Liver (tissue), 9 donors: ENCODE data around the gene NUDCD2. TPM values are rescaled to one million over a fixed set of nuclear protein-coding genes. Genes with fewer than 3 reads are reported as not detected.

ENCODE experiments used
- DNase-seq: peaks from one replicate; pipeline ENCODE4 v3.0.0-alpha.2; 2017; ENCODE audit warnings: low spot score
- H3K27ac ChIP-seq, 2 donors: one replicate each; pipeline ENCODE4 v1.7.0; 2013; ENCODE audit warnings: inconsistent platforms in 2 of 2, low read length in 2 of 2, control low read depth in 1 of 2, low read depth in 1 of 2, mild to moderate bottlenecking in 1 of 2
- H3K27me3 ChIP-seq, 4 donors: one replicate each; pipeline versions ENCODE4 v1.6.1 to v1.7.0; 2013; ENCODE audit warnings: low read length in 3 of 4, inconsistent platforms in 1 of 4, mild to moderate bottlenecking in 1 of 4, moderate library complexity in 1 of 4; ENCODE audit not compliant: control insufficient read depth in 4 of 4, insufficient read depth in 4 of 4
- H3K36me3 ChIP-seq, 4 donors: one replicate each; pipeline versions ENCODE4 v1.6.1 to v1.7.0; 2013; ENCODE audit warnings: low read length in 3 of 4, mild to moderate bottlenecking in 3 of 4, low read depth in 1 of 4, moderate library complexity in 1 of 4; ENCODE audit not compliant: control insufficient read depth in 4 of 4, insufficient read depth in 3 of 4
- H3K4me1 ChIP-seq, 4 donors: one replicate each; pipeline versions ENCODE4 v1.6.1 to v1.7.0; 2013; ENCODE audit warnings: low read length in 3 of 4, mild to moderate bottlenecking in 3 of 4, moderate library complexity in 1 of 4; ENCODE audit not compliant: control insufficient read depth in 4 of 4, insufficient read depth in 4 of 4
- H3K4me3 ChIP-seq, 3 donors: one replicate each; pipeline versions ENCODE4 v1.6.1 to v1.7.0; 2013; ENCODE audit warnings: low read length in 3 of 3, control low read depth in 1 of 3, low read depth in 1 of 3, mild to moderate bottlenecking in 1 of 3
- H3K9ac ChIP-seq, 2 donors: one replicate each; pipeline ENCODE4 v1.7.0; 2013; ENCODE audit warnings: low read length in 2 of 2, mild to moderate bottlenecking in 2 of 2, moderate library complexity in 2 of 2, control low read depth in 1 of 2, low read depth in 1 of 2
- H3K9me3 ChIP-seq, 4 donors: one replicate each; pipeline versions ENCODE4 v1.6.1 to v1.7.0; 2013; ENCODE audit warnings: low read length in 3 of 4; ENCODE audit not compliant: control insufficient read depth in 4 of 4
- ATF3 ChIP-seq: IDR thresholded peaks from 2 replicates; pipeline ENCODE4 v1.6.1; 2016; ENCODE audit warnings: antibody characterized with exemption
- CTCF ChIP-seq: fragments of 150-350 bp; IDR thresholded peaks from 2 replicates; pipeline ENCODE4 v1.5.1; 2017; ENCODE audit warnings: improper control_type of control experiment, low read depth, low read length; ENCODE audit not compliant: missing input control
- EGR1 ChIP-seq, 2 donors: IDR thresholded peaks; 2 replicates each; pipeline ENCODE4 v1.6.1; 2016 to 2018; ENCODE audit warnings: antibody characterized with exemption in 2 of 2, low read depth in 2 of 2
- FOXA1 ChIP-seq: IDR thresholded peaks from 2 replicates; pipeline ENCODE4 v1.6.1; 2016; ENCODE audit warnings: antibody characterized with exemption
- FOXA2 ChIP-seq: IDR thresholded peaks from 2 replicates; pipeline ENCODE4 v1.6.1; 2016; ENCODE audit warnings: antibody characterized with exemption
- GABPA ChIP-seq, 2 donors: IDR thresholded peaks in 1 of 2; conservative IDR thresholded peaks in 1 of 2; 2 replicates each; pipeline ENCODE4 v1.6.1; 2016; ENCODE audit warnings: antibody characterized with exemption in 2 of 2, mild to moderate bottlenecking in 1 of 2, moderate library complexity in 1 of 2
- HNF4A ChIP-seq, 2 donors: conservative IDR thresholded peaks; 2 replicates each; pipeline ENCODE4 v1.6.1; 2016; ENCODE audit warnings: antibody characterized with exemption in 2 of 2, mild to moderate bottlenecking in 2 of 2
- HNF4G ChIP-seq: IDR thresholded peaks from 2 replicates; pipeline ENCODE4 v1.6.1; 2016; ENCODE audit warnings: antibody characterized with exemption
- JUND ChIP-seq, 2 donors: IDR thresholded peaks; 2 replicates each; pipeline ENCODE4 v1.6.1; 2016; ENCODE audit warnings: antibody characterized with exemption in 2 of 2
- MAX ChIP-seq: IDR thresholded peaks from 2 replicates; pipeline ENCODE4 v1.6.1; 2016; ENCODE audit warnings: antibody characterized with exemption
- NR2F2 ChIP-seq: IDR thresholded peaks from 2 replicates; pipeline ENCODE4 v1.6.1; 2016; ENCODE audit warnings: antibody characterized with exemption
- RAD21 ChIP-seq, 2 donors: IDR thresholded peaks; 2 replicates each; pipeline ENCODE4 v1.6.1; 2016; ENCODE audit warnings: antibody characterized with exemption in 2 of 2, mild to moderate bottlenecking in 2 of 2
- RXRA ChIP-seq, 2 donors: IDR thresholded peaks; 2 replicates each; pipeline ENCODE4 v1.6.1; 2017 to 2018; ENCODE audit warnings: antibody characterized with exemption in 2 of 2, mild to moderate bottlenecking in 1 of 2
- SP1 ChIP-seq: IDR thresholded peaks from 2 replicates; pipeline ENCODE4 v1.6.1; 2018; ENCODE audit warnings: antibody characterized with exemption, mild to moderate bottlenecking
- TAF1 ChIP-seq: conservative IDR thresholded peaks from 2 replicates; pipeline ENCODE4 v1.6.1; 2016; ENCODE audit warnings: antibody characterized with exemption, mild to moderate bottlenecking
- YY1 ChIP-seq: IDR thresholded peaks from 2 replicates; pipeline ENCODE4 v1.6.1; 2016; ENCODE audit warnings: antibody characterized with exemption, mild to moderate bottlenecking
- WGBS: extraction: QIAGEN DNeasy Blood & Tissue Kit; methylation state at CpG from one replicate; pipeline ENCODE4 v1.1.7; 2013; 5-methylcytosine and 5-hydroxymethylcytosine counted together
- polyA plus RNA-seq, 2 donors: library from polyadenylated mRNA; stranded (reverse) in 1 of 2; unstranded in 1 of 2; fragments of 200-250 nt in 1 of 2; fragments of >200 nt in 1 of 2; fragmentation: Nextera tagmentation in 1 of 2; extraction: Ambion mirVana in 1 of 2; gene quantifications; one replicate each; pipeline versions ENCODE4 v1.2.1 to v1.2.3, GENCODE V29; 2013 to 2015
- total RNA-seq, 2 donors: library from RNA; depleted of rRNA; stranded (reverse); fragments of >200 nt; gene quantifications; one replicate each; pipeline ENCODE4 v1.2.3, GENCODE V29; 2014
- TF ChIP-seq, protein P1 (sequence below): IDR thresholded peaks from 2 replicates; pipeline ENCODE4 v1.6.1; 2016; ENCODE audit warnings: antibody characterized with exemption
- TF ChIP-seq, protein P2 (sequence below): IDR thresholded peaks from 2 replicates; pipeline ENCODE4 v1.6.1; 2016; ENCODE audit warnings: antibody characterized with exemption, mild to moderate bottlenecking
- donor health status: healthy.
- donor health status: healthy.
- donor health status: healthy.
- donor health status: healthy.
- donor health status: healthy.

Gene NUDCD2
- total and polyA plus RNA-seq, 4 donors = 1.8 to 32.0 (median 4.3) TPM

DNA sequence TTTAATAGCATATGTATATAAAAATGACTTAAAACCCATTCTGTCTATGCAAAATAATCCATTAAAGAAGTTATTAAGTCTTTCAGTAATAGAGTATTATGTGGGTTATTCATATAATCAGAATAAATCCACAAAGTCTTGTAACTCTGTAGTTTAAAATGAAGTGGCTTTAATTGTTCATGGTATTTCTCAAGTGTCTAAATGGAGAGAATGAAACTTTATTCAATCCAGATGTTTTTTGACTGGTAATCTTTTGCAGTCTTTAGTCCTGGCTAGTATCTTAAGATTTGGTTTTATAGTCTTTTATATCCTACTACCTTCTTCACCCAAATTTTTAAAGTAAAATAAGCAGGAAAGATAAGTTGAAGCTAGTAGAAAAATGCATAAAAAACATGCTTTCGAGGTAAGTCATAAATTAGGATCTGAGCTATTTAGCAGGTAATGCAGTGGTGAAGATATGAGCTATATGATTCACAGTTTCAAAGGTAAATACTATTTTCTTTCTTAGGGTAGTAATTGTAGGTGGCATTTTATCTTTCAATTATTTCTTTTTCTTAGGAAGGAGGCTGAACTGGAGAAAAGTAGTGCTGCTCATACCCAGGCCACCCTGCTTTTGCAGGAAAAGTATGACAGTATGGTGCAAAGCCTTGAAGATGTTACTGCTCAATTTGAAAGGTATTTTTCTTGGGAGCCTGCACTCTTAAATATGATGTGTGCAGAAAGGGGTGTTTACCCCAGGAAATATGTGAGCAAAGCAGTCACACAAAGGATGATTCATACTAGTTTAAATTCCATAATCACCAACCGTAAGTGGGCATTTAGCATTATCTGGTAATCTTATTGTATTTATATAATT is 18.5 kb upstream of the NUDCD2 start (continued):
- no peak for TF ChIP-seq TAF1

- TF ChIP-seq RAD21 (IDR thresholded peaks at IDR 0.05) (no peak), FOXA1 (no peak), HNF4A (conservative IDR thresholded peaks at IDR 0.05) (no peak), MAX (no peak), ATF3 (no peak), TAF1 (no peak), GABPA (IDR thresholded peaks at IDR 0.05 in 1 of 2, conservative IDR thresholded peaks at IDR 0.05 in 1 of 2) (no peak), SP1 (no peak), YY1 (no peak), HNF4G (no peak), NR2F2 (no peak), FOXA2 (no peak), CTCF (no peak), JUND (IDR thresholded peaks at IDR 0.05) (no peak), RXRA (IDR thresholded peaks at IDR 0.05) (no peak), EGR1 (IDR thresholded peaks at IDR 0.05; ENCODE audit: low read depth in 2 of 2) (no peak)
- TF ChIP-seq, protein P1, sequence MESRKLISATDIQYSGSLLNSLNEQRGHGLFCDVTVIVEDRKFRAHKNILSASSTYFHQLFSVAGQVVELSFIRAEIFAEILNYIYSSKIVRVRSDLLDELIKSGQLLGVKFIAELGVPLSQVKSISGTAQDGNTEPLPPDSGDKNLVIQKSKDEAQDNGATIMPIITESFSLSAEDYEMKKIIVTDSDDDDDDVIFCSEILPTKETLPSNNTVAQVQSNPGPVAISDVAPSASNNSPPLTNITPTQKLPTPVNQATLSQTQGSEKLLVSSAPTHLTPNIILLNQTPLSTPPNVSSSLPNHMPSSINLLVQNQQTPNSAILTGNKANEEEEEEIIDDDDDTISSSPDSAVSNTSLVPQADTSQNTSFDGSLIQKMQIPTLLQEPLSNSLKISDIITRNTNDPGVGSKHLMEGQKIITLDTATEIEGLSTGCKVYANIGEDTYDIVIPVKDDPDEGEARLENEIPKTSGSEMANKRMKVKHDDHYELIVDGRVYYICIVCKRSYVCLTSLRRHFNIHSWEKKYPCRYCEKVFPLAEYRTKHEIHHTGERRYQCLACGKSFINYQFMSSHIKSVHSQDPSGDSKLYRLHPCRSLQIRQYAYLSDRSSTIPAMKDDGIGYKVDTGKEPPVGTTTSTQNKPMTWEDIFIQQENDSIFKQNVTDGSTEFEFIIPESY = no peak
- TF ChIP-seq, protein P2, sequence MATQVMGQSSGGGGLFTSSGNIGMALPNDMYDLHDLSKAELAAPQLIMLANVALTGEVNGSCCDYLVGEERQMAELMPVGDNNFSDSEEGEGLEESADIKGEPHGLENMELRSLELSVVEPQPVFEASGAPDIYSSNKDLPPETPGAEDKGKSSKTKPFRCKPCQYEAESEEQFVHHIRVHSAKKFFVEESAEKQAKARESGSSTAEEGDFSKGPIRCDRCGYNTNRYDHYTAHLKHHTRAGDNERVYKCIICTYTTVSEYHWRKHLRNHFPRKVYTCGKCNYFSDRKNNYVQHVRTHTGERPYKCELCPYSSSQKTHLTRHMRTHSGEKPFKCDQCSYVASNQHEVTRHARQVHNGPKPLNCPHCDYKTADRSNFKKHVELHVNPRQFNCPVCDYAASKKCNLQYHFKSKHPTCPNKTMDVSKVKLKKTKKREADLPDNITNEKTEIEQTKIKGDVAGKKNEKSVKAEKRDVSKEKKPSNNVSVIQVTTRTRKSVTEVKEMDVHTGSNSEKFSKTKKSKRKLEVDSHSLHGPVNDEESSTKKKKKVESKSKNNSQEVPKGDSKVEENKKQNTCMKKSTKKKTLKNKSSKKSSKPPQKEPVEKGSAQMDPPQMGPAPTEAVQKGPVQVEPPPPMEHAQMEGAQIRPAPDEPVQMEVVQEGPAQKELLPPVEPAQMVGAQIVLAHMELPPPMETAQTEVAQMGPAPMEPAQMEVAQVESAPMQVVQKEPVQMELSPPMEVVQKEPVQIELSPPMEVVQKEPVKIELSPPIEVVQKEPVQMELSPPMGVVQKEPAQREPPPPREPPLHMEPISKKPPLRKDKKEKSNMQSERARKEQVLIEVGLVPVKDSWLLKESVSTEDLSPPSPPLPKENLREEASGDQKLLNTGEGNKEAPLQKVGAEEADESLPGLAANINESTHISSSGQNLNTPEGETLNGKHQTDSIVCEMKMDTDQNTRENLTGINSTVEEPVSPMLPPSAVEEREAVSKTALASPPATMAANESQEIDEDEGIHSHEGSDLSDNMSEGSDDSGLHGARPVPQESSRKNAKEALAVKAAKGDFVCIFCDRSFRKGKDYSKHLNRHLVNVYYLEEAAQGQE = no peak
- no peaks in the 10 kb centered on the region for H3K4me1 ChIP-seq
- no peaks in the 10 kb centered on the region for H3K36me3 ChIP-seq
- no peak for DNase-seq
- 94% methylated on average over 2 of the region's 2 CpGs for WGBS
- H3K4me3 ChIP-seq = no peak overlapping the region
- H3K9ac ChIP-seq = no peak overlapping the region
- H3K27me3 ChIP-seq = no peaks in the 10 kb centered on the region
- no peaks in the 10 kb centered on the region for H3K9me3 ChIP-seq
- no peak overlapping the region for H3K27ac ChIP-seq
These were observed 15.5 kb upstream of the NUDCD2 start for GRCh38 chr5:163475411-163475810.
